C4-2B (cell line): Measurements from ENCODE around the gene RNF125.
A peak's percentile ranks its signal among the peaks of the same experiment; 100 is the strongest.
"Not testable (repeated sequence)": the region's sequence is repeated elsewhere in the genome, so short reads cannot be mapped to it uniquely, and the experiment has no call there.

Experiments used
- H3K27ac ChIP-seq: fragments of 450-650 bp; 2 replicates; pipeline ENCODE4 v1.5.1; 2017
- CTCF ChIP-seq: fragments of 450-650 bp; conservative IDR thresholded peaks from 2 replicates; pipeline ENCODE4 v1.5.1; 2017; ENCODE audit warnings: mild to moderate bottlenecking
- ZFX ChIP-seq: fragments of 450-650 bp; IDR thresholded peaks from 2 replicates; pipeline ENCODE4 v1.6.1; 2017

The RNF125 gene

GRCh38 chr18:32074206-32074605 lies 55.6 kb downstream of the RNF125 start:
- no peak for TF ChIP-seq CTCF
- no peak for TF ChIP-seq ZFX
- no peak overlapping the region for H3K27ac ChIP-seq

- TF ChIP-seq CTCF = no peak
- no peak for TF ChIP-seq ZFX
- no peak overlapping the region for H3K27ac ChIP-seq
These were observed 60.2 kb downstream of the RNF125 start for GRCh38 chr18:32078845-32079244.

- TF ChIP-seq ZFX (no peak), CTCF (no peak)
- no peak overlapping the region for H3K27ac ChIP-seq
These were observed 63.3 kb downstream of the RNF125 start for GRCh38 chr18:32081881-32082280.

- no peak overlapping the region for H3K27ac ChIP-seq
- TF ChIP-seq ZFX (no peak), CTCF (no peak)
These were observed 65.2 kb downstream of the RNF125 start for GRCh38 chr18:32083781-32084180.

GRCh38 chr18:32086881-32087280 lies 68.3 kb downstream of the RNF125 start:
- H3K27ac ChIP-seq = no peak overlapping the region
- TF ChIP-seq CTCF (no peak), ZFX (no peak)

- not testable (repeated sequence) for H3K27ac ChIP-seq
These were observed 72.2 kb downstream of the RNF125 start for GRCh38 chr18:32090831-32091230.

- TF ChIP-seq ZFX (no peak), CTCF (no peak)
- H3K27ac ChIP-seq = peak overlapping the region; percentile 99
These were observed 72.7 kb downstream of the RNF125 start for GRCh38 chr18:32091325-32091723.

- peak within 1 kb of the TSS; percentile 99 for H3K27ac ChIP-seq
- peak; percentile 68 for TF ChIP-seq ZFX
- no peak for TF ChIP-seq CTCF
These were observed 73.2 kb downstream of the RNF125 start, which contains the start of gene RNF138 for GRCh38 chr18:32091724-32092421. RNF138 (plus strand) TSS chr18:32091874; CDS start chr18:32092777, 903 bp downstream.
